Thoracic aorta (tissue), 2 donors: ENCODE measurements around the gene ARMC2. TPM values are rescaled to one million over a fixed set of nuclear protein-coding genes. Genes with fewer than 3 reads are reported as not detected.
"Not testable (repeated sequence)": the region's sequence is repeated elsewhere in the genome, so short reads cannot be mapped to it uniquely, and the experiment has no call there.

Experiments
- ATAC-seq: fragments of 150-250 bp; one replicate; pipeline ENCODE4 v1.8.0; 2017; ENCODE audit warnings: low read depth; ENCODE audit not compliant: insufficient number of reproducible peaks, low FRiP score
- DNase-seq: peaks from one replicate; pipeline ENCODE4 v3.0.0-alpha.2; 2020; ENCODE audit warnings: low spot score
- H3K27ac ChIP-seq, 2 donors: fragments of 200-600 bp; sonication (generic); 1 replicate in 1 of 2; 2 replicates in 1 of 2; pipeline ENCODE4 v1.5.1; 2016; ENCODE audit warnings: mild to moderate bottlenecking in 2 of 2, moderate library complexity in 2 of 2
- H3K27me3 ChIP-seq: fragments of 200-600 bp; sonication (generic); replicated peaks from 2 replicates; pipeline ENCODE4 v1.6.0; 2016; ENCODE audit warnings: mild to moderate bottlenecking; ENCODE audit not compliant: insufficient read depth
- H3K36me3 ChIP-seq: fragments of 200-600 bp; sonication (generic); one replicate; pipeline ENCODE4 v1.5.1; 2016
- H3K4me1 ChIP-seq, 2 donors: fragments of 200-600 bp; sonication (generic); 1 replicate in 1 of 2; 2 replicates in 1 of 2; pipeline versions ENCODE4 v1.5.1 to v1.6.0; 2016; ENCODE audit warnings: low read depth in 2 of 2, mild to moderate bottlenecking in 1 of 2; ENCODE audit not compliant: control insufficient read depth in 1 of 2
- H3K4me3 ChIP-seq: fragments of 200-600 bp; sonication (generic); 2 replicates; pipeline ENCODE4 v1.5.1; 2016; ENCODE audit warnings: mild to moderate bottlenecking
- H3K9me3 ChIP-seq: fragments of 200-600 bp; sonication (generic); 2 replicates; pipeline ENCODE4 v1.5.1; 2016
- CTCF ChIP-seq: fragments of 200-600 bp; sonication (generic); IDR thresholded peaks from one replicate; pipeline ENCODE4 v1.5.1; 2019; ENCODE audit warnings: antibody characterized with exemption
- total RNA-seq, 2 donors: library from RNA; depleted of rRNA; stranded (reverse); fragments of >200 nt; gene quantifications; one replicate each; pipeline versions ENCODE4 v1.1.0 to v1.2.3, GENCODE V29; 2016

ARMC2 gene
- total RNA-seq, 2 donors from 2014 or later = 11.5 to 22.5 TPM

- DNase-seq (no peak), ATAC-seq (no peak)
- no peaks in the 10 kb centered on the region for H3K27me3 ChIP-seq
- H3K36me3 ChIP-seq = no peaks in the 10 kb centered on the region
- H3K4me1 ChIP-seq = peaks cover 38 to 47% of the 10 kb centered on the region in 2 donors
- H3K4me3 ChIP-seq = no peak overlapping the region
- no peaks in the 10 kb centered on the region for H3K9me3 ChIP-seq
- no peak overlapping the region for H3K27ac ChIP-seq
- TF ChIP-seq CTCF = no peak
These were observed 30.7 kb downstream of the ARMC2 start for GRCh38 chr6:108878942-108879341.

- no peak overlapping the region for H3K27ac ChIP-seq
- H3K27me3 ChIP-seq = no peaks in the 10 kb centered on the region
- no peak for TF ChIP-seq CTCF
- no peak for DNase-seq
- no peak for ATAC-seq
- peaks cover 3 to 7% of the 10 kb centered on the region in 2 donors for H3K4me1 ChIP-seq
- no peaks in the 10 kb centered on the region for H3K36me3 ChIP-seq
- H3K4me3 ChIP-seq = no peak overlapping the region
- no peaks in the 10 kb centered on the region for H3K9me3 ChIP-seq
These were observed 35.0 kb downstream of the ARMC2 start for GRCh38 chr6:108883172-108883571.

GRCh38 chr6:108884211-108885059, 36.2 kb downstream of the ARMC2 start:
- no peaks in the 10 kb centered on the region for H3K27me3 ChIP-seq
- no peaks in the 10 kb centered on the region for H3K36me3 ChIP-seq
- DNase-seq = no peak
- H3K4me1 ChIP-seq = no peaks in the 10 kb centered on the region
- H3K4me3 ChIP-seq = no peak overlapping the region
- no peaks in the 10 kb centered on the region for H3K9me3 ChIP-seq
- no peak overlapping the region for H3K27ac ChIP-seq
- ATAC-seq = no peak
- TF ChIP-seq CTCF = no peak

GRCh38 chr6:108888052-108888451, 39.8 kb downstream of the ARMC2 start:
- no peaks in the 10 kb centered on the region for H3K4me1 ChIP-seq
- ATAC-seq (no peak), DNase-seq (no peak)
- no peaks in the 10 kb centered on the region for H3K9me3 ChIP-seq
- no peak overlapping the region for H3K4me3 ChIP-seq
- no peak for TF ChIP-seq CTCF
- H3K27me3 ChIP-seq = no peaks in the 10 kb centered on the region
- H3K27ac ChIP-seq = no peak overlapping the region
- H3K36me3 ChIP-seq = no peaks in the 10 kb centered on the region

- Histone ChIP-seq H3K9me3 (no peaks in the 10 kb centered on the region), H3K4me3 (no peak overlapping the region), H3K36me3 (no peaks in the 10 kb centered on the region), H3K4me1 (peaks cover 0 to 6% of the 10 kb centered on the region in 2 donors), H3K27me3 (no peaks in the 10 kb centered on the region), H3K27ac (no peak overlapping the region)
- TF ChIP-seq CTCF = no peak
- no peak for DNase-seq
- no peak for ATAC-seq
These were observed 40.5 kb downstream of the ARMC2 start for GRCh38 chr6:108888745-108889144.

GRCh38 chr6:108890898-108891297, 42.7 kb downstream of the ARMC2 start:
- ATAC-seq, DNase-seq, H3K36me3 ChIP-seq, H3K4me3 ChIP-seq, H3K27ac ChIP-seq, H3K9me3 ChIP-seq, H3K27me3 ChIP-seq: not testable (repeated sequence)
- peaks cover 11 to 20% of the 10 kb centered on the region in 2 donors for H3K4me1 ChIP-seq
